ENCODE measurements around the gene GPR156.
"Not testable (repeated sequence)": the region's sequence is repeated elsewhere in the genome, so short reads cannot be mapped to it uniquely, and the experiment has no call there.

Gene GPR156

GRCh38 chr3:120284747-120285507, at the start of gene GPR156:
Gene GPR156, minus strand, starts transcription at chr3:120285222. Its CDS starts 41,124 bp downstream, at chr3:120244098.
- DNase-seq (ENCODE audit: low read depth in 1 of 2, low spot score in 1 of 2): no peak

DNA sequence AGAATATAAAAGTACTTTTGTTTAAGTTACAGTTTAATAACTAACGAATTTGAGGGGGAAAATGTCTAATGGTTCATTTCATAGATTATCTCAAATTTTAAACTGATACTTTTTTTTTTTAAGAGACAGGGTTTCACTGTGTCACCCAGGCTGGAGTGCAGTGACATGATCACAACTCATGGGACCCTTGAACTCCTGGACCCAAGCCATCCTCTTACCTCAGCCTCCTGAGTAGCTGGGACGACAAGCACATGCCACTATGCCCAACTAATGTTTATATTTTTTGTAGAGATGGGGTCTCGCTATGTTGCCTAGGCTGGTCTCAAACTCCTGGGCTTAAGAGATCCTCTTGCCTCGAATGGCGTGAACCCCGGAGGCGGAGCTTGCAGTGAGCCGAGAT, 47.6 kb upstream of the GPR156 start:
- no peak for DNase-seq (ENCODE audit: low read depth in 1 of 2, low spot score in 1 of 2)

GRCh38 chr3:120331076-120331475, 46.1 kb upstream of the GPR156 start:
- no peak for DNase-seq (ENCODE audit: low read depth in 1 of 2, low spot score in 1 of 2)

DNA sequence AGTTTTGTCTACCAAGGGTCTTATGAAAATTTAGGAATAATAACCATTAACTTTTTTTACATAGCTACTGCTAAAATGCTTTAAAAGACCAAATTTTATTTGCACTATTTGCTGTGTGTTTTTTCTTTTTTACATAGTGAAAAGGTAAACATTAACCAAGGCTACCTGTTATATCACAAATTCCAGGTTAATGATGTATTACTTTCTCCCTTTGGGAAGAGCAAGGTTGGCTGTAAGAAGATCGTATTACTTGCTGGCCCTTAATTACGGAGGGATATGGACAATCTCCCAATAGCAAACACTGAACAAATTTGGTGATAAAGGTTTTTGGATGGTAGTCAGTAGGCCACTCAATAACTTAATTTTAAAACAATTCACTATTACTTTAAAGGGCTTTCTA, 41.8 kb upstream of the GPR156 start:
- DNase-seq (ENCODE audit: low read depth in 1 of 2, low spot score in 1 of 2): no peak

DNA sequence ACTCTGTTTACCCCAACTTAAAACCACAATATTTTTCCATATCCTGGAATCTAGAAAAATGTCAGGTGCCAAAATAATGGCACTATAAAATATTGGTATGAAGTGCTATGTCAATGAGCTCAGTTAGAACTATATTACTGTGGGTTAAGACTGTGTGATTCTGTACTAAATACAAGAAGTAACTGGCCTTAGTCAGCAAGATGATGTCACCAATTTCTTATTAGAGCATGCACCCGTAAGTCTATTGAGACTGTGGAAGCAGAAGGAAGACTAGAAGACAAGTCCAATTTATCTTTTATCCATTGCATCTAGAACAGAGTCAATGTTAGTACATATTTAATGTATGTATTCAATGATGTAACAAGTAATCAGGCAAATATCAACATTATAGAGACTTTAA, 39.2 kb upstream of the GPR156 start:
- no peak for DNase-seq (ENCODE audit: low read depth in 1 of 2, low spot score in 1 of 2)

DNA sequence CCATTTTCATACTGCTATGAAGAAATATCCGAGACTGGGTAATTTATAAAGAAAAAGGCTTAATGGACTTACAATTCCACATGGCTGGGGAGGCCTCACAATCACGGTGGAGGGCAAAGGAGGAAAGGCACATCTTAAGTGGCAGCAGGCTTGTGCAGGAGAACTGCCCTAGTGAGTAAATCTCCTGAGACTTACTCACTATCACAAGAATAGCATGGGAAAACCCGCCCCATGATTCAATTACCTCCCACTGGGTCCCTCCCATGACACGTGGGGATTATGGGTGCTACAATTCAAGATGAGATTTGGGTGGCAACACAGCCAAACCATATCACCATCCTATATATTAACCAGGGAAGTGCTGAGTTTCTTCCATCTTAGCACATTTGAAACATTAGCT, 38.7 kb upstream of the GPR156 start:
- not testable (repeated sequence) for DNase-seq (ENCODE audit: low read depth in 1 of 2, low spot score in 1 of 2)

DNA sequence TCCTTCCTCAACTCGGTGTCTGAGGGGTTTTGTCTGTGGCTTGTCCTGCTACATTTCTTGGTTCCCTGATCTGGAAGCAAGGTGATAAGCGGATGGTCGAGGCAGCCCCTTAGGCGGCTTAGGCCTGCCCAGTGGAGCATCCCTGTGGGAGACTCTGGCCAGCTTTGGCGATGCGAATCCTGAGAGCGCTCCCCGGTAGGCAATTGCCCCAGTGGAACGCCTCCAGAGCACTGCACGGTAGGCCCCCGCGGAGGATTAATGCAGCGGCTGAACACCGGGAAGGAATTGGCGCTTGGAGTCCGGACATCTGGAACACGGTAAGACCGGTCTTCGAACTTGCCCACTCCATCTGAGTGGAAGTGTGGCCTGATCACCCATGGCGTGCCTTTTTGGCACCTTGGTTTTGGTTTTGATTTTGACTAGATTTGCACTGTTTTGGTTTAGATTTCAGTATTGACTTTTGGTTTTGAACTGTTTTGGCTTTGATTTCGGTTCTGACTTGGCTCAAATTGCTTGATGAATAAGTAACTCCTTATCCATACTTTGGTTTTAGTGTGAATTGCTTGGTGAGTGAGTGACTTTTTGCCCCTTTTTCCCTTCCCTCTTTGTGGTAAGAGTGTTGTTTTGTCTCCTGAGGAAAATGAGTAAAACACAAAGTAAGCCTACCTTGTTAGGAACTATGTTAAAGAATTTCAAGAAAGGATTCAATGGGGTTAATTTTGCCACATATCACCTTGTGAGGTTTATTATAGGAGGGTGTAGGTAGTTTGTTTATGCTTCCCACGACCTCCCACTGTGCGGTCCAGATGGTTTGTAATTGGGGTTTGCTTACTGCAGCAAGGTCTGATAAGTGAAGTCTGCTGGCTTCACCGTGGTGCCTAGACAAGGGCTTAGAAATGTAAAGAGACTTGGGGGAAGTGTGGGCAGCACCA, 27.1 kb upstream of the GPR156 start:
- DNase-seq (ENCODE audit: low read depth in 1 of 2, low spot score in 1 of 2): no peak

GRCh38 chr3:120306519-120307455, 21.8 kb upstream of the GPR156 start:
- DNase-seq (ENCODE audit: low read depth in 1 of 2, low spot score in 1 of 2): no peak

DNA sequence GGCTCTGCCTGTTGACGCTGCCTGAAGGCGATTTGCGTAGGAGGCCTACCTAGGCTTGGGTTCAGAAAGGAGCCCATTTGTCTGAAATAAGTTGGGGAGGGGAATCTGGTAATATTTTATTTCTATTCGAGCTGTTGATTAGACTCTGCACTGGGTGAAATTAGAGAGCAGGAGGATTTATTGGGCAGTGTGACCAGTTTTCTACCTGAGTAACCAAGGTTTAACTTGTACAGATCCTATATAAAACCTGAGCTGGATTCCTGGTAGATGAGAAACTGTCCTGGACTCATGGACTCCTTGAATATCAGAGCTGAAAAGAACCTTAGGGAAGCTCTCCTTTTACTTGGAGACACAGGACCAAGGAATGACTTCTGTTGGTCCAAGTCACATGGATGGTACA, 19.6 kb upstream of the GPR156 start:
- DNase-seq (ENCODE audit: low read depth in 1 of 2, low spot score in 1 of 2): no peak

- no peak for DNase-seq (ENCODE audit: low read depth in 1 of 2, low spot score in 1 of 2)
Observed at GRCh38 chr3:120302361-120302760, 17.3 kb upstream of the GPR156 start.

GRCh38 chr3:120300971-120301370, 15.9 kb upstream of the GPR156 start:
- DNase-seq (ENCODE audit: low read depth in 1 of 2, low spot score in 1 of 2): no peak

DNA sequence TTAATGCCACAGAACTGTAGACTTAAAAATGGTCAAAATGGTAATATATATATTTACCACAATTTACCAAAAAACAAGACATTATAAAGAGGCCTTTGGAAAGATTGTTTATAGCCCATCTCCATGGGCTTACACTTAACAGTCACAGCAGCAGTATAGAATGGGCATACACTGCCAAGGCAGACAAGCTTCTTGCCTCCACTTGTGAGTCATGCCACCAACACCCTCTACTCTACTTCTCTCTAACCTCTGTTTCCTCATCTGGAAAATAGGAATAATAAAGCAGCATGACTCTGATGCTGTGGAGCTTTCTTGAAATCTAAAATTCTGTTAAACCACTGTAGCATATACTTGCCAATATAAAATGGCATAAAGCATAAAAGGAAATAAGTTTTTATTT, 14.4 kb upstream of the GPR156 start:
- no peak for DNase-seq (ENCODE audit: low read depth in 1 of 2, low spot score in 1 of 2)

- no peak for DNase-seq (ENCODE audit: low read depth in 1 of 2, low spot score in 1 of 2)
Observed at GRCh38 chr3:120298996-120299395, 14.0 kb upstream of the GPR156 start.

GRCh38 chr3:120291552-120291951, 6.5 kb upstream of the GPR156 start:
- DNase-seq (ENCODE audit: low read depth in 1 of 2, low spot score in 1 of 2): not testable (repeated sequence)

DNA sequence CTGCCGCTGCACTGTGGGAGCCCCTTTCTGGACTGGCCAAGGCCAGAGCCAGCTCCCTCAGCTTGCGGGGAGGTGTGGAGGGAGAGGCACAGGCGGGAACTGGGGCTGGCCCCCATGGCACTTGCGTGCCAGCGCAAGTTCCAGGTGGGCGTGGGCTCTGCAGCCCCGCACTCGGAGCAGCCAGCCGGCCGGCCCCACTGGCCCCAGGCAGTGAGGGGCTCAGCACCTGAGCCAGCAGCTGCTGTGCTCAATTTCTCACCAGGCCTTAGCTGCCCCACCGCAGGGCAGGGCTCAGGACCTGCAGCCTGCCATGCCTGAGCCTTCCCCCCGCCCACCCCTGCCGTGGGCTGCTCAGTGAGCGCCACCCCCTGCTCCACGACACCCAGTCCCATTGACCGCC, 4.6 kb upstream of the GPR156 start:
- no peak for DNase-seq (ENCODE audit: low read depth in 1 of 2, low spot score in 1 of 2)

DNA sequence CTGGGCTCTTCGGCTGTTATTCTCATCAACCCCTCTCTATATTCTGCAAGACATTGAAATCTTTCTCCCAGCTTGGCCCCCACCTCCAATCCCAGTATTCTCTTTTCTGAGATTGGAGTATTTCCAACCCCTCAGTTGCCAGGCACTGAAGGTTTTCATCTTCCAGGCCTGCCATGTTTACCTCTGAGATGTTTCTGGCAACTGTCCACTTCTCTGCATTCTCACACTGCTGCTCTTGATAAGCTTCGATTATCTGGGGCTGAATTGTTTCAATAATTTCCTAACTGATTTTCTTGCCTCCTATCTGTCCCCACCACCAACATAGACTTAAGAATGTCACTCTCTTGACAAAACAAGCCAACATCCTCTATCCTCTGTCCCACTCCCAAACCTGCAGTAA, 1.4 kb upstream of the GPR156 start:
- DNase-seq (ENCODE audit: low read depth in 1 of 2, low spot score in 1 of 2): no peak

DNA sequence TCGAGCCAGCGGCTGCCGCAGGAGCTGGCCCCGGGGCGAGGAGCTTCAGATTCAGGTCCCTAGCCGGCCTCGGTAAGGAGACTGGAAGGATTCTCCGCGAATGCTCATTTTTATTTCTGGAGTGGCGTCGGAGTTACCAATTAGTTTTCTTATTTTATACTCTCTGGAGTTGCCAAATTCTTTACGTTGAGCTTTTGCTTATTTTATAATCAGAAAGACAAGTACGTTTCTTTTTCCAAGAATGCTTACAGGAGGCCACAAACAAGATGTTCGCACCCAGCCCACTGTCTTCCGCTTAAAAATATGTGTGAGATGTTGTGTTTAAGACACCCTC, 453 bp upstream of the GPR156 start:
- DNase-seq (ENCODE audit: low read depth in 1 of 2, low spot score in 1 of 2): no peak

GRCh38 chr3:120281261-120281660, 3.8 kb downstream of the GPR156 start:
- DNase-seq (ENCODE audit: low read depth in 1 of 2, low spot score in 1 of 2): no peak

GRCh38 chr3:120280566-120280965, 4.5 kb downstream of the GPR156 start:
- DNase-seq (ENCODE audit: low read depth in 1 of 2, low spot score in 1 of 2): no peak

DNA sequence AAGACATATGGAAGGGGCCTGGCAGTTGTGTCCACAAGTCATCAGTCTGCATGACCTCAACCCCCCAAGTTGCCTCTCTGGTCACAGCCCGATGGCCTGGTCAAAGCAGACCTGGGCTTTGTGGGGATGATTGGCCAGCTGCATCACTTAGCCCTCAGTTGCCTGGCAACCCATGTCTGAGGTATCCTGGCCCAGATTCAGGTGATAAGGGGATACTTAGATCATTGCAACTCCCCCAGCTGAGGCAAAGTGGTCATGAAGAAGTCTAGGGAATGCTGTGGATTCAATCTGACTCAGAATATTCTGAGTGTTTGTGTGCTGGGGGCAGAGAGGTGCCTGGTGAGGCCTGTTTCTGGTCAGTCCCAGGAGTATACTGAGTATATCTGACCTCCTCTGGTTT, 5.0 kb downstream of the GPR156 start:
- no peak for DNase-seq (ENCODE audit: low read depth in 1 of 2, low spot score in 1 of 2)

GRCh38 chr3:120276767-120277166, 8.3 kb downstream of the GPR156 start:
- no peak for DNase-seq (ENCODE audit: low read depth in 1 of 2, low spot score in 1 of 2)
